HL-60 (cell line): ENCODE data around the gene TMEM94. TPM values are rescaled to one million over a fixed set of nuclear protein-coding genes. Genes with fewer than 3 reads are reported as not detected.

Source experiments
- DNase-seq, 2 experiments: peaks; one replicate each; pipeline ENCODE4 v3.0.0-alpha.2; 2010 to 2020; ENCODE audit warnings: low read depth in 1 of 2, low spot score in 1 of 2
- H3K27ac ChIP-seq: fragments of 250-450 bp; sonication (Bioruptor Pico); replicated peaks from 2 replicates; pipeline ENCODE4 v1.5.1; 2020; ENCODE audit warnings: mild to moderate bottlenecking, moderate library complexity
- H3K27me3 ChIP-seq: fragments of 250-450 bp; sonication (Bioruptor Pico); 2 replicates; pipeline ENCODE4 v1.5.1; 2021; ENCODE audit warnings: mild to moderate bottlenecking, moderate library complexity; ENCODE audit not compliant: insufficient read depth, poor library complexity, severe bottlenecking
- H3K4me3 ChIP-seq: replicated peaks from 2 replicates; pipeline ENCODE4 v1.5.1; 2011; ENCODE audit warnings: mild to moderate bottlenecking, control low read depth, low read length; ENCODE audit not compliant: insufficient read depth
- GABPA ChIP-seq: IDR thresholded peaks from 2 replicates; pipeline ENCODE4 v1.6.1; 2012; ENCODE audit warnings: low read depth
- POLR2AphosphoS5 ChIP-seq: IDR thresholded peaks from 2 replicates; pipeline ENCODE4 v1.6.1; 2012; ENCODE audit warnings: low read depth
- SPI1 ChIP-seq: IDR thresholded peaks from 2 replicates; pipeline ENCODE4 v1.6.1; 2012; ENCODE audit warnings: low read depth, mild to moderate bottlenecking, borderline replicate concordance
- microRNA-seq: library from miRNA; unstranded; fragments of <30 nt; microRNA quantifications from one replicate; pipeline ENCODE4, GENCODE V29; 2018
- TF ChIP-seq, protein P1 (sequence below): IDR thresholded peaks from one replicate; pipeline ENCODE4 v1.5.1; 2011; ENCODE audit warnings: low read length, control low read depth, inconsistent platforms; ENCODE audit not compliant: insufficient read depth
- TF ChIP-seq, protein P2 (sequence below): IDR thresholded peaks from 2 replicates; pipeline ENCODE4 v1.6.1; 2012; ENCODE audit warnings: low read depth; ENCODE audit not compliant: insufficient replicate concordance

TMEM94 gene

DNA sequence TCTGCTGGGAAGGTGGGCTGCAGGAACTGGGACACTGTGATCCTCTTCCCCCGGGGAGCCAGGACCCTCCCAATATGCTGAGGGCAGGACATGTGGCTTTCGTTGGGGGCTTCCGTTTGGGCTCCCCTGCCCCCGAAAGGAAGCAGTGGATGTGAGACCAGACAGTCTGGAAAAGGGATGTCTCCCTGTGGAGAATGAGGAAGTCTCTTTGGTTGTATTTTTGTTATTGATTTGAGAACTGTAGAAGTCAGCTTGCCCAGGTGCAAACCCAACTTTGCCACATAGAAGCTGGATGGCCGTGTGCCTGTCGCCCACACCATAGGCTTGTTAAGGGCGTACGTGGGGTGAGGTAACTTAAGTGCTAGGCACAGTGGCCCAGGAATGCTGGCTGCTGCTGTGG, 87.8 kb downstream of the TMEM94 start:
- Histone ChIP-seq H3K27ac (no peak overlapping the region), H3K27me3 (no peaks in the 10 kb centered on the region), H3K4me3 (no peak overlapping the region)
- TF ChIP-seq SPI1, result peak; percentile 72; the same call in 1 of the 2 replicates
- TF ChIP-seq, protein P1, sequence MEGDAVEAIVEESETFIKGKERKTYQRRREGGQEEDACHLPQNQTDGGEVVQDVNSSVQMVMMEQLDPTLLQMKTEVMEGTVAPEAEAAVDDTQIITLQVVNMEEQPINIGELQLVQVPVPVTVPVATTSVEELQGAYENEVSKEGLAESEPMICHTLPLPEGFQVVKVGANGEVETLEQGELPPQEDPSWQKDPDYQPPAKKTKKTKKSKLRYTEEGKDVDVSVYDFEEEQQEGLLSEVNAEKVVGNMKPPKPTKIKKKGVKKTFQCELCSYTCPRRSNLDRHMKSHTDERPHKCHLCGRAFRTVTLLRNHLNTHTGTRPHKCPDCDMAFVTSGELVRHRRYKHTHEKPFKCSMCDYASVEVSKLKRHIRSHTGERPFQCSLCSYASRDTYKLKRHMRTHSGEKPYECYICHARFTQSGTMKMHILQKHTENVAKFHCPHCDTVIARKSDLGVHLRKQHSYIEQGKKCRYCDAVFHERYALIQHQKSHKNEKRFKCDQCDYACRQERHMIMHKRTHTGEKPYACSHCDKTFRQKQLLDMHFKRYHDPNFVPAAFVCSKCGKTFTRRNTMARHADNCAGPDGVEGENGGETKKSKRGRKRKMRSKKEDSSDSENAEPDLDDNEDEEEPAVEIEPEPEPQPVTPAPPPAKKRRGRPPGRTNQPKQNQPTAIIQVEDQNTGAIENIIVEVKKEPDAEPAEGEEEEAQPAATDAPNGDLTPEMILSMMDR, result no peak
- DNase-seq, result no peak

DNA sequence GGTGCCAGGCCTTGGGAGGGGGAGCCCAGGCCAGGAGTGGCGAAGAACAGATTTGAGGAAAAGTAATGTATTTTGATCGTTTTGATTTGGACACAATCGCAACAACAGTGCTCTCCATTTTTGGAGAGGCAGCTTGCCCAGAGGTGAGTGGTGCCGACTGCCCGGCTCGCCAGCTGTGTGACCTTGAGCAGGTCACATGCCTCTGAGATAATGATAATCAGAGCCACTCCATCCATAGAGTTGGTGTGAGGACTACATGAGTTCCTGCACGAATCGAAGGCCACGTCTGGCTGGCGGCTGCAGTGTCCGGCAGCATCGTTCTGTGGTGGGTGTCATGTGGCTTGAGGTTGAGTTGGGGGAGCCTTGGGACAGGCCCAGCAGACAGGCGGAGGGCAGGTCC, 89.7 kb downstream of the TMEM94 start:
- no peak for DNase-seq
- Histone ChIP-seq H3K27me3 (no peaks in the 10 kb centered on the region), H3K4me3 (no peak overlapping the region), H3K27ac (no peak overlapping the region)
- TF ChIP-seq SPI1, result no peak
- no peak for TF ChIP-seq GABPA
- TF ChIP-seq, protein P2, sequence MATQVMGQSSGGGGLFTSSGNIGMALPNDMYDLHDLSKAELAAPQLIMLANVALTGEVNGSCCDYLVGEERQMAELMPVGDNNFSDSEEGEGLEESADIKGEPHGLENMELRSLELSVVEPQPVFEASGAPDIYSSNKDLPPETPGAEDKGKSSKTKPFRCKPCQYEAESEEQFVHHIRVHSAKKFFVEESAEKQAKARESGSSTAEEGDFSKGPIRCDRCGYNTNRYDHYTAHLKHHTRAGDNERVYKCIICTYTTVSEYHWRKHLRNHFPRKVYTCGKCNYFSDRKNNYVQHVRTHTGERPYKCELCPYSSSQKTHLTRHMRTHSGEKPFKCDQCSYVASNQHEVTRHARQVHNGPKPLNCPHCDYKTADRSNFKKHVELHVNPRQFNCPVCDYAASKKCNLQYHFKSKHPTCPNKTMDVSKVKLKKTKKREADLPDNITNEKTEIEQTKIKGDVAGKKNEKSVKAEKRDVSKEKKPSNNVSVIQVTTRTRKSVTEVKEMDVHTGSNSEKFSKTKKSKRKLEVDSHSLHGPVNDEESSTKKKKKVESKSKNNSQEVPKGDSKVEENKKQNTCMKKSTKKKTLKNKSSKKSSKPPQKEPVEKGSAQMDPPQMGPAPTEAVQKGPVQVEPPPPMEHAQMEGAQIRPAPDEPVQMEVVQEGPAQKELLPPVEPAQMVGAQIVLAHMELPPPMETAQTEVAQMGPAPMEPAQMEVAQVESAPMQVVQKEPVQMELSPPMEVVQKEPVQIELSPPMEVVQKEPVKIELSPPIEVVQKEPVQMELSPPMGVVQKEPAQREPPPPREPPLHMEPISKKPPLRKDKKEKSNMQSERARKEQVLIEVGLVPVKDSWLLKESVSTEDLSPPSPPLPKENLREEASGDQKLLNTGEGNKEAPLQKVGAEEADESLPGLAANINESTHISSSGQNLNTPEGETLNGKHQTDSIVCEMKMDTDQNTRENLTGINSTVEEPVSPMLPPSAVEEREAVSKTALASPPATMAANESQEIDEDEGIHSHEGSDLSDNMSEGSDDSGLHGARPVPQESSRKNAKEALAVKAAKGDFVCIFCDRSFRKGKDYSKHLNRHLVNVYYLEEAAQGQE, result no peak
- TF ChIP-seq, protein P1, result no peak
- TF ChIP-seq POLR2AphosphoS5, result no peak

DNA sequence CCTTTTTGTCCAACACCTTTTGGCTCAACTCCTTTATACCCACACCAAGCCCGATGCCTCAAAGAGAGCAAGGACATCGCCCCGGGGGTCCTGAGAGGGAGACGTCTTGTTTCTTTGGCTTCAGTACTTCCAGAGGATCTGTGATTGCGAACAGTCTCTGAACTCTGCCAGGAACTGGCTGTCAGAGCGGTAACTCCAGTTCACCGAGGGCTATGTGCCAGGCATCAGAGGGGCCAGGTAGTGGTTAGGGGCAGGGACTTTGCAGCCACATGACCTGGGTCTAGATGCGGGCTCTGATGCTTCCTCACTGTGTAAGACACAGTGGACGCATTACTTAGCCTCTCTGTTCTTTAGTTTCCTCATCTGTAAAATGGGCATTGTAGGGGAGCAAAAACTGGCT, 90.7 kb downstream of the TMEM94 start:
- DNase-seq, result no peak
- Histone ChIP-seq H3K27ac (no peak overlapping the region), H3K4me3 (no peak overlapping the region), H3K27me3 (no peaks in the 10 kb centered on the region)
- TF ChIP-seq SPI1 (no peak), POLR2AphosphoS5 (no peak), GABPA (no peak)
- TF ChIP-seq, protein P1, result no peak

DNA sequence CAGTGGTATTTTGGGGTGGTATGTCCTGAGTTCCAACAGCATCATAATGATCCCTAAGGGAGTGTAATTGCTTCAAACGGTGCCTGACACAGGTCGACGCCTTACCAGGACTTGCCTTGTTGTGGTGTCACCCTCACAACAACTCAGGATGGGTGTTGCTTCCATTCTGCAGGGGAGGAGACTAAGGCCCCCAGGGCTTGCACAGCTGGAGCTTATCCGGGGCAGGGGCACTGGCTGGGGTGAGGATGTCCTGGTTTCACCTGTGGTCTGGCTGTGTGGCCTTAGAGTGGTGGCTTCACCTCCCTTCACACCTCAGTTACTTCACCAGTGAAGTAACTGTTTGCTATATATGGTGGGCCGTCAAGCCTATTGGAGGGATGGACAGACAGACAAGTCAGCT, 92.4 kb downstream of the TMEM94 start:
- Histone ChIP-seq H3K27me3 (no peaks in the 10 kb centered on the region), H3K4me3 (no peak overlapping the region), H3K27ac (no peak overlapping the region)
- DNase-seq, result no peak
- no peak for TF ChIP-seq POLR2AphosphoS5
- TF ChIP-seq GABPA, result no peak
- TF ChIP-seq, protein P1, result no peak
- TF ChIP-seq SPI1, result no peak

Small RNAs within 50 kb of the gene (microRNA-seq; reads per million reads assigned to microRNA genes)
- not detected for gene MIR6785
